Activated CD4-positive, CD25-positive, alpha-beta regulatory T cell (primary cell): ENCODE results near the gene FYN.

ENCODE experiments used
- DNase-seq, 4 experiments: peaks; one replicate each; lab custom pipeline; 2025; lab: John Stamatoyannopoulos, UW

Gene FYN

DNA sequence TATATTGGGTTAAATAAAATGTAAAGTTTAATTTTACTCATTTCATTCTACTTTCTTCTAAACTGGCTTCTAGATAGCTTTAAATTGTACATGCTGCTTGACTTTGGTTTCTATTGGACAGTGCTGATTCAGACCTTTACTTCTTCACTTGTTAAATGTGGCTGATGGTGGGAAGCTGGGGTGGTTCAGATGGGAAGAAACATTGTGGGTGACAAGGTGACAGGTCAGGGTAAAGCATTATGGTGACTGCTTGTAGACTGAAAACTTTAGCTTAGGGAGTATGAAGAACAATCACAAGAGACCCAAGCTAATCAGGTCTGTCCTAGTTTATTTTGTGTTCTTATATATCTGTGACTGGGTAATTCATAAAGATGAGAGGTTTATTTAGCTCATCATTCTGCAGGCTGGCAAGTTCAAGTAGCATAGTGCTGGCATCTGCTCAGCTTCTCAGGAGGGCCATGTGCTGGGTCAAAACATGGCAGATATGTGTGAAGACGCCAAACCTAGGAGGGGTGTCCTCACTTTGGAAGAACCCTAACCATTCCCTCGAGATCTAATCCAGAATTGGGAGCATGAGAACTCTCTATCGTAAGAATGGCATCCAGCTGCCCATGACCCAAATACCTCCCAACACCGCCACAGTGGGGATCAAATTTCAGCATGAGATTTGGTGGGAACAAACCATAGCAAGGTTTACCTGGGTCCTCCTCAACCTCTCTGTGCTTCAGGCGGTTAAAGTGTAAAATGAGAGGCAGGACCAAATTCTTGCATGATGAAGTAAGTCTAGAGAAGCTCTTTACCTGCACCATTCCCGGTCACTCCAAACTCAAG, 102.8 kb downstream of the FYN start:
- DNase-seq = no peak

DNA sequence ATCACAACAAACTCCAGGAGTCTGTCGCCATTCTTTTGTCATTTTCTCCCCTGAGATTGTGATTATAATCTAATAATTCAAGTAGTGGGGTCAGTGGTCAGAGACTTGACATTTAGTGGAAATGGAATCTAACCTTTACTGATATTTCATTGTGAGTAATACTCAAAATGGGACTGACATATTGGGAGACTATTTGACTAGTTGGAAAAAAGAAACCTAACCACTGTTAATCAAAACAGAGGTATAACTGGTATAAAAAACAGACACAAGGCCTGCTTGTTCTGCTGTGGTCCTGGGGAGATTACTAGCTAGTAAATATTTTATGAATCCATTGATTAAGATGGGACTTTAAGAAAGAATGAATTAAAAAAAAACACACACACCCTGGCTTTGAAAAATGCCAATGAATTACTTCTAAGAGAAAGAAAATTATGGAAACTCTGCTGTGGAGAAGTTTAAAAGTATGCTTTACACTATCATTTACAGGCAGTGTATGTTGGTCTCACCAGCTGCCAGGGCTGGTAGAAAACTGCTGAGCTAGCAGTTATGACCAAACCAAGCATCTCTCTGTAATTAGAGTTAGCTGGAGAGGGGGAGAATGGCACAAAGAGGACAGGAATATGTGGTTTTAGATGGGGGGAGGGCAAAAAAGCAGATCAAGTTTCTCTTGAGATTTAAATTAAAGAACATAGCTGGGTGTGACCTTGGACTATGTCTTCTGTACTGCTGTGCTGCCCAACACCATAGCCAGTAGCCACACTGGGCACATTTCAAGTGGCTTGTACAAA, 103.7 kb downstream of the FYN start:
- DNase-seq = no peak

DNA sequence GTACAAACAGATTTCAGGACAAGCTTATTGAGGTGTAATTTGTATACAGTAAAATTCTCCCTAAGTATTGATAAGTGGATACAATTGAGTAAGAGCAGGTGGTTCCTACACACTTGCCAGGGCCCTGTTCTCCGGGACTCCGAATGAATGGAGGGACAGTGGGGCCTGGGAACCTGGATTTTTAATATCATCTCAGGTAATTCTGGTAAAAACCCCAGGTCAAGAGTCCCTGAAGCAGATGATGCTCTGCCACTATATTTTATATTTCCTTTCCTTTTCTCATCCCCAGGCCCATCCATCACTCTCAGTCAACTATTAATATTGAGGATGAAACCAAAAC, 104.9 kb downstream of the FYN start:
- no peak for DNase-seq

DNA sequence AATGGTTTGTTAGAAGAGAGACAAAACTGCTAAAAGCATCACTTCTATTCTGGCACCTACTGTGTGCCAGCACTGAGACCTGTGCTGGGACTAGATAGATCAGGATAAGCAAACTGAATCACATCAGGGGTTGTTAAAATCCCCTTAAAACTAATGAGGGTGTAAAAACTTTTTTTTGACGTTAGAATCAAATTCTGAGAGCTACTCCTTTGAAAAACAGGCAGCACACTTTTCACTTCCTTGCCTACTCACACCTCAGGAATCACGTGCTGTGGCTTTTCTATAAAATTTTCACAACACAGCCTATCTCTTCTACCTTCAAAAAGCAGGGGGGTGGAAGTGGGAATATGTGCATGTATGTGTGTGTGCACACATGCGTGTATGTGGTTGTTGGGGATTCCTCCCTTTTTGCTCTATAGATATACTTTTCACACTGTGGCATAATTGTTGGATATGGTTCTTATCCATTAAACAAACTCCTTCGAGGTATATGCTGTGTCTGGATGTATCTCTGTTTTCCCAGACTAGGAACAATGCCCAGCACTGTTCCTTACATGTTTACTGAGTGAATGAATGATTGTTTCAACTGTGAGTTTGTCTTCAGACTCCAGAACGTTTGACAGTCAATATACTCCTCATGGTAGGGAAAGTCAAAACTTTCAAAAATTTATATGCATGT, 105.4 kb downstream of the FYN start:
- no peak for DNase-seq

DNA sequence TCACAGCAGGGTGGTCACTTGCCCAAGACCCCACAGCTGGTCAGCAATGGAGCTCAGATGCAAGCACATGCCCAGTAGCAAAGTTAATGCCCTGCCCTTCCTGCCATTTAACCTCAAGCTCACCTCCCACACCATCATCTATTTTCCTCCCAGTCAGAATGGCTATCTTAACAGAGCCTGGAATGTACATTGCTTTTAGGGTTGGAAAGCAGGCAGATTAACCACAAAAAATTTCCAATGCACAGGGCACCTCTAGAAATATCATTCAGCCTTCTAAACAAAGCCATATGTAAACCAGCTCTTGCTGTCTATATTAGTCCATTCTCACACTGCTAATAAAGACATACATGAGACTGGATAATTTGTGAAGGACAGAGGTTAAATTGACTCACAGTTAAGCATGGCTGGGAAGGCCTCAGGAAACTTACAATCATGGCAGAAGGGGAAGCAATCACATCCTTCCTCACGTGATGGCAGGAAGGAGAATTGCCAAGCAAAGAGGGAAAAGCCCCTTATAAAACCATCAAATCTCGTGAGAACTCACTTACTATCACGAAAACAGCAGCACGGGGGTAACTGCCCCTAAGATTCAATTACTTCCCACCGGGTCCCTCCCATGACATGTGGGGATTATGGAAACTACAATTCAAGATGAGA, 106.9 kb downstream of the FYN start:
- DNase-seq = no peak

DNA sequence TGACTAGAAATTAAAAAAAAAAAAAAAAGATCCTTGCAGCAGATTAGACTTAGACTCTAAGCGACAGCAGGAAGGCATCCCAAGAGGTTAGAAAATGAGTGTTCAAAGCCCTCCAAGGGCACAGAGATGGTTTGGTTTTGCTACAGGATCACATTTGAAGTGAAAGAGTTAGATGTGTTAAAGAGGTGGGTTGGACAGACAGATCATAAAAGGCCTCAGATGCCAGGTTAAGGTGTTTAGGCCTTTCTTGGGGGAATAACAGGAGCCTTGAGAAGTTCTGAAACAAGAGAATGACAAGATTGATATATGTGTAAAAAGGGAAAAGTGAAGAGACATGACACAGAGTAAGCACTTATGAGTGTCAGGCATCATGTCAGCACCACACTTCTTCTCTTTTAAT, 107.5 kb downstream of the FYN start:
- DNase-seq = no peak

DNA sequence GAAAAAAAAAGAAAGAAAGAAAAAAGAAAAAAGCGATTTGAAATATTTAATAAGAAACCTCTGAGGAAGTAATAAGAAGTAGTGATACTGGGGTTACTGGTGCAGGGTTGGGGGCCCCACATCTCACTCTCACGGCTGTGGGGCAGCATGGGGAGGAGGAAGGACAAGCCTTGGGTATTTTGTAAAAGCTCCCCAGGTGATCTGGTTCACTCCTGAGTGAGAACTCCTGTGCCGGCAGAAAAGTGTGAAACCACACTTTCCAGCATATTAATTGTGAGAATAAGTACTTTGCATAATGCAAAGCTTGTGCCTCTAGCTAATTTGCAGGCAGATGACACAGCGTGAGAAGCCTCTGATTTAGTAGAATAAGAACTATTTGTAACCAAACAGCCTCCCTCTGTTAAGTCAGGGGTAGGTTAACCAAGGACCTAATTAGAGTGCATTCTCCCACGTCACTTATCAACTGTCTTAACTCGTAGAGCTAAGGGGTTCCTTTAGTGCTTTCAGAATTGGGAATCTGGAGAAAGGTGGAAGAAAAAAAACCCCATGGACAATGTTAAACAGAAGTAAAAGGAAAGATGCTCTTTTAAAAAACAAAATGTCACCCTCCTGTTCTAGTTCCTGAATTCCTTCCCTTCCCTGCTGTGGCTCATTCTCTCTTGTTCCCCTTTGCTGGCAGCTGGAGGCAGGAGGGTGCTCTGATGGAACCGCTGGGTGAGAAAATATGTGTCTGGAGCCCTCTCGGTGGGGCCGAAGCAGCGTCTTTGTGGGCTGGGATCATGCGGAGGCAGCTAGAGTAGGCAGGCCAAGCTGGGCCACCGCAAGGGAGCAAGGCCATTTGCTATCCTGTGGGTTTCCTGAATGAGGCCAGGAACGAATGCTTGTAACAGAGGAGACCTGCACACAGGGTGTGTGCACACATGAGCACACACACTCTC, 108.7 kb downstream of the FYN start:
- DNase-seq = no peak

DNA sequence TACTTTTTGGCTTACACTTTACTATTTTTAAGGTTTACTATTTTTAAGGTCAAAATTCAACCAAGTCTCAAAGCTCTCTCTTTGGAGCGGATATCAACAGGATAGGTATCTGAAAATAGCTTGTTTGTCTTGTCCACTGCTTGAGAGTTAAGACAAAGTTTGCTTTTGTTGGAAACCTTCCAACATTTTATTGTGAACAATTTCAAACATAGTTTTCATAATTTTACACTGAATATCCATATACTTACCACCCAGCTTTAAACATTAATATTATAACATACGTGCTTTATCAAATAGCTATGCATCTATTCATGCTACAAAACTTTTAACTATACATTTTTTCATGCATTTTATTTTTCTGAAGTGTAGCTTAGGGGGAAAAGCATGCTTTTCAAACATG, 109.9 kb downstream of the FYN start:
- DNase-seq = no peak

DNA sequence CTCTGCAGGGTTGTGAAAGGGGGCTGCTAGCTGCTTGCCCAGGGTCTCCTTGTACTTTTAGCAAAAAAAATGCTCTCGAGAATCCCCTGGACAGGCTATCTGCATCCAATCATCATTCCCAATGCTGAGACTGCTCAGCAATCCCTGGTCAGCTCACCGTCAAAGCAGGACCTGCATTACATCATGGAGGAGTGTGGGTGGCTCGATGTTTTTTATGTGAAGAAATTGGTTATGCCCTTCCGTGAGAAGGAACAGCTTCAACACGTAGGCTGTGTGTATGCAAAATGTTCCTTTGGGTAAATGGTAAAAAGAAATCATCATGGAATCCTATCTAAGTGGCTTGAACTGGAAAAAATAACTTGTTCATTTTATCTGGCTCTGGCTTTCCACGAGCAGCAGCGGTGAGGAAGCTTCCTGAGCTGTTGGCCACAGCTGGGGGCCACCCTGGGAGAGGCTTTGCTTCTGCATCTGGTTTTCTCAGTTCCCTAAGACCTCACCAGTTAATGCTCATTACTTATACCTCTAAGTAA, 111.4 kb downstream of the FYN start:
- DNase-seq = no peak

DNA sequence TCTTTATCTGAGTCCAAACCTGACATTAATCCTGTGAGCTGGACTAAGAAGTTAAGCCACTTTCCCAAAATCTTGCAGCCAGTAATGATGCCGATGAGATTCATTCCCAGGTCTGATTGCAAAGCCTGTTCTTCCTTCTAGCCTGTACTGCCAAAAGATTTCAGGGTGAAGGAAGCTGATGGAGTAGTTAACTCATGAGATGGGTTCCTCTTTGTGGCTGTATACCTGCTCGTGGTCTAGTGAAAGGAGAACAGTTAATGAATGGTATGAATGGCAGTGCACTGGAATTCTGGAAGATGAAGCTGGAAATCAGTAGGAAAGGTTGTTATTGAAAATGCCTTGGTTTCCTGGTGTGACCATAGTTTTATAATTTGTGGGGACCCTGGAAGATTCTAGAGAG, 112.0 kb downstream of the FYN start:
- no peak for DNase-seq

DNA sequence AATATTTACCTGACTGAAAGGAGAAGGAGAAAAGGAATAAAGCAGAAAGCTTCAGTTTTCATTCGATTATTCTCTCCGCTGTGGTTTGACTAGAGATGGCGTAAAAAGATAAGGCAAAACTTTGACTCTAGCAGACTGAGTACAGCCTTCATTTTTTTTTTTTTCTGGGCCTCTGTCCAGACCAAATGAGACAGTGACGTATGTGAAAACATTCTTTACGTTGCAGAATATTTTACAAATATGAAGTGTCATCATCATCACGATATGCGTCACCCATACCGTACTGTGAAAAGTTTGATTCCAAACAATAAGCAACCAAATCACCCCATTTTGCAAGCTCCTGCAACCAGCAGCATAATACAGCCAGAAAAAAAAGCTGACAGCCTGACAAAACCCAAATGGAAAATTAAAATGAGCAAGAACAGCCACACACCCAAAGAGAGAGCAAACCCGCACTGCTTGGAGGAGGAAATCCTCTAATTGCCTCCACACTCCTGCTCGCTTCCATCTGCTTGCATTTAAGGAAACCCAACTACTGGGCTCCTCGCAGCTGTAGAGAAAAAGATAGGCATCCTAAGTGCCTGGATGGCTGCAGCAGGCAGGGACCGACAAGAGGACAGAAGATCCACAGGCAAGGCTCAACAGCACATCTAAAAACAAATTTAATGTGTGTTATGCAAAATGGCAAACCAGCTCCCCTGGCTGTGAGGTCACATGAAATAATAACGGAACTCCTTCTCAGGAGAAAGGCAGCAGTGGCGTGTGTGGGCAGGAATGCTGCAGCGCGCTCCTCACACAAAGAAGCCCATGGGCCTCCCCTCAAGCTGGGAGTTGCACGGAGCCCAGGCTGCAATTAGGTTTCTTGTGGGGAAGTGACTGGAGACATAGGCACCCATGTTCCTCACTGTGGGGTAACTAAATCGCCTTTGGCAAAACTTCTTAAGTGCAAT, 113.1 kb downstream of the FYN start:
- no peak for DNase-seq

DNA sequence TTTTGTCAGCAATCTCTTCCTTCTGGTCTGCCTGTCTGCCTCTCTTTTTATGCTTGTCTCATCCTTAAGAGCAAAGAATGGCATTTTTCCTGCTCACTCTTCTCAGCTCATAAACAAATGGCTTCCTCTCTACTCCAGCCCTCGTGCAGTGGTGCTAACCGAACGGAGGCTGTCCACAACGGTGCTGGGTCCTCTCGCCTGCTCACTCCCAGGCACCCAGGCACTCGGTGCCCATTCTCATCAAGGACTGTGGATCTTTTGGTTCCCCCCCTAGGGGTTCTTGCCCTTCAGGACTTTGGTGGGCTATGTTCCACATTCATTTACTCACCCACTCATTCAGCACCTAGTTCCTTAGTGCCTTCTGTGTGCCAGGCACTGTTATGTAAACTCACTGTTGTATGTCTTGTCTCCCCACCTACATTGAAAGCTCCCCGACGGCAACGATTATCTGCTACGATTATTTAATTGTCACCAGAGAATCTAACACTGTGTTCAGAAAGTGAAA, 113.9 kb downstream of the FYN start:
- no peak for DNase-seq

DNA sequence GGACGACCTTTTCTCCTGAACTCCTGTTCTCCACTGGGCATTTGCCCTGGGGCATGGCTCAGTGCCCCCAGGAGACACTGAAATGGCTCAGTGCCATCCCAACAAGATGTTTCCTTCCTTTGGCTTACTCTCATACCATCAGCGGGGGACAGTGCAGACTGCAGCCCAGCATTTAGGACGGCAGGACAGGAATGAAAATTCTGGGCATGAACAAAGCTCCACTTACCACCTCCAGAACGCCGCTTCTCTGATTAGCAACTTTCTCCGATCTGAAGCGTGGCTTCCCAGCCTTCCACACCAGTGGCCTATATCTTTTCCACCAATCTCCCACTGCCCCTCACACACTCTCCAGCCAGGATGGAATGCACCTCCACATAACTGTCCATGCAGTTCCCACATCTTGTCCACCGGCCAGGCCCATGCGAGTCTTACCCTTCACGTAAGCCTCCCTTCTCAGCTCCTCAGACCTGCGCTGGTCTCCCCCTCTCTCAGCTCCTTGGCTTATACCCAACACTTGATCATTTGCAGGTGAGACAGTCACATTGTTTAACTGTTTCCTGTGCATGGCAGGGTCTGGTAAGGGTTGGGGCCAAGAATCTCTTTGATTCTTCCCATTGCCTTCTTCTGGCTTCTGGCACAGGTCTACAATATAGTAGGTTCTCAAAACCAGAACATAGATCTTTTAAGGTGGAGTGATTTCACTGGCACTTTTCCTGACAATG, 114.5 kb downstream of the FYN start:
- DNase-seq = no peak

DNA sequence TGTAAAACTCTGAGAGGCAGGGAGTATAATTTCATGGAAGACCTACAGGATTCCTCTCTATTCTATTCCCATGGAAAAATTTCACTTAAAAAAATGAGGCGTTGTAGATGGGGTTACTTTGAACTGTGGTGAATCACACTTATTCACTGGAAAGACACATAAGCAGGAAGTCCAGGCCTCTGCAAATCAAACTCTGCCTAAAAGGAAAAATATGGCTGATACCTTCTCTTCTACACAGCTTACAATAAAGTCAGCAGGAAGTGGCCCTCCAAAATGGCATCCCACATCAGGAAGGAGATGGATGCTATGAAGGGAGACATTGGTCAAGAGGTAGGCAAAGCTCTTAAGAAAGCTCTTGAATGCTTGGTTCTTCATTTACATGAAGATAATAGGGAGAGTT, 115.9 kb downstream of the FYN start:
- no peak for DNase-seq

DNA sequence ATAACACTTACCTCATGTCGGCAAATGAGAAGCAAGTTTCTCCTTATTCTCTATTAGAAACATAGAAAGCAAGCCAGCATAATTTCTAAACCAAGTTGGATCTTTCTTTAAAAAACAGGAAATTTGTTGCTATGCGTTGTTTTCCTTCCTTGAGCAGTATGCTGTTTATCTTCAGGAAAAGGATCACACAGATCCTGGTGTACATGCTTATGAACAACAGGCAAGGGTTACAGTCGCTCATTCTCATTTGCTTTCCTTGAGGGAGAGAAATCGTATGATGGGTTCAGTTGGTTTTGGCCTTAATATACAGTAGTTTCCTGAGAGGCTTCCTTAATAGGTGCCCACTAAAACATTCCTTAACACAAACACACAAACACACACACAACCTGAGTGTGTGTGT, 118.8 kb downstream of the FYN start:
- DNase-seq = no peak

DNA sequence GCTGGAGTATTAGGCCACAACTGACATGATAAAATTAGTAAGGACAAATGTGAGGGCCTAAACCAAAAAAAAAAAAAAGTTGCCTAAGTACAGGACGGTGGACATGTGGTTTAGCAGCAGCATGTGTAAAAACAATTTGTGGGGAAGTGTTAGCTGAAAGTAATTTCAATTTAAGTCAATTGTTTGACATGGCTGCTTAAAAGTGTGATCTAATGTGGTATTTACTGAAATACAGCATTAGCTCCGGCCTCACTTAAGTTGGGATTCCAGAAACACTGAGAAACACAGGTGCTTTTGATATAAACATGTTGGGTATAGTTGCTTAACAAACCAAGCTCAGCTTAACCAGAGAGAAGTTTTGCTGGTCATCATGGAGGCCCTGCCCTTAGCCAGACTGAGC, 119.7 kb downstream of the FYN start:
- no peak for DNase-seq

DNA sequence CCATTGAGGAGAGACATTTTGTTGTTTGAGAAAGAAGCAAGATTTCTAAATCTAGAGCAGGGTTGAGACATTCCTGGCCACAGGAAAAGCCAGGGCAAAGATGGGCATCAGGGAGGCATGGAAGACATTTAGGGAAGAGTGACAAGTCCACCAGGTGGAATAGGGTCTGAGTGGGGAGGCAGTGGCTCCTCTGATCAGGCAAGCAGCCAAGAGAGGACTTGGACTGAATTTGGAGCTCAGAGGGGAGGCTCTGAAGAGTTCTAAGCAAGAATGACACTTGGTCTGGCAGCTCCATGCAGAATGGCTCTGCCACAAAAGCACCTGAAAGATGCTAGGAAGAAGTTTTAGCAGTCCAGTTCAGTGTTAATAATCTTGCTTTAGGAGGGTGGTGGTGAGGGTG, 120.8 kb downstream of the FYN start:
- no peak for DNase-seq

DNA sequence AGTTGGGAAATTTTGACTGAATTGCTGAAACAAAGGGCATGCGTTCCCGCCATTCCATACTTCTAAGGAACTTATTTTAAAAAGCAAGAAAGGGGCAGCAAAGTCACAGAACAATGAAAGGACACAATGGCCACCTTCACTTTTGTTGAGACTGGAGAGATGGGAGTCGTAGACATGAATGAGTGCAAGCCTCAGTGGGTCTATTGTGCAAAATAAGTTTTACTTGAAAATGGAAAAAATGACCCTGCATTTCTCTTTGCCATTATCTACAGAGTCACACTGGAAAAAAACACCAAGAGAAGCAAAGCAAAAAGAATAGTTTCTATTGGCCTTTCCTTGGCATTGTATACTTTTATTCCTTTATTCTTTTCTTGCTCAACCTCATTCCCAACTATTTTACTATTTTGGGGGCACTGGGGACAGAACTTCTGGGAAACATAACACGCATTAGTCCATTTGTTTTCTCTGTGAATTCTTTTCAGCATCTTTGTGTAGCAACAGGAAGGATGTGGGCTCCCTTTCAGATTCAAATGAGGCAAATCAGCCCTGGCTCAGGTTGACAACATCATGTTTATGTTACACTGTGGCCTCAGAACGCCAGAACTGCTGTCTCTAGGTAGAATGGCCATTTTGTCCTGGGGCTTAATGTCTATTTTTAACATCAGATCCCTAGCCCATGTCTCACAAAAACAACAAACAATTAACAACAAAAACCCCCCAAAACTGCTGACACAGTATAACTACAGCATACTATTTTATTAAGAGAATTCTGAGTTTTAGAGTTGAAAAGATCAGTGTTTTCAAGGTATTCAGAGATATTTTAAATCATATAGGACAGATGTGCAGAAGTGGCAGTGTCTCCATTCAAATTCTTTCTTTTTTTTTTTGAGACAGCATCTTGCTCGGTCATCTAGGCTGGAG, 122.2 kb downstream of the FYN start:
- DNase-seq = peak in 1 of 4 experiments; percentile 17
